NT2/D1 (cell line): ENCODE results near the gene PLOD1.
A peak's percentile ranks its signal among the peaks of the same experiment; 100 is the strongest.

ENCODE experiments used
- DNase-seq: peaks from one replicate; pipeline ENCODE4 v3.0.0-alpha.2; 2011; ENCODE audit warnings: low read depth, low spot score
- H3K27me3 ChIP-seq: 2 replicates; pipeline ENCODE4 v1.6.0; 2011; ENCODE audit warnings: mild to moderate bottlenecking; ENCODE audit not compliant: insufficient read length, insufficient read depth
- H3K36me3 ChIP-seq: 2 replicates; pipeline ENCODE4 v1.6.1; 2011; ENCODE audit warnings: mild to moderate bottlenecking, low read length, mixed read lengths; ENCODE audit not compliant: insufficient read depth, insufficient read length
- H3K4me1 ChIP-seq: 2 replicates; pipeline ENCODE4 v1.5.1; 2011; ENCODE audit not compliant: insufficient read depth, insufficient read length
- H3K4me3 ChIP-seq: 2 replicates; pipeline ENCODE4 v1.5.1; 2011; ENCODE audit warnings: low read depth; ENCODE audit not compliant: insufficient read length
- H3K9ac ChIP-seq: 2 replicates; pipeline ENCODE4 v1.6.0; 2011; ENCODE audit warnings: low read depth; ENCODE audit not compliant: insufficient read length
- H3K9me3 ChIP-seq: 2 replicates; pipeline ENCODE4 v1.5.1; 2011; ENCODE audit warnings: mild to moderate bottlenecking, low read length; ENCODE audit not compliant: insufficient read depth
- SUZ12 ChIP-seq: IDR thresholded peaks from 2 replicates; pipeline ENCODE4 v1.6.1; 2011; ENCODE audit not compliant: insufficient read length, insufficient read depth; ENCODE audit errors: extremely low read depth
- YY1 ChIP-seq: IDR thresholded peaks from 2 replicates; pipeline ENCODE4 v1.6.1; 2011; ENCODE audit not compliant: insufficient read length, insufficient read depth
- ZNF274 ChIP-seq: IDR thresholded peaks from 2 replicates; pipeline ENCODE4 v1.6.1; 2011; ENCODE audit warnings: mild to moderate bottlenecking, low read depth, low read length

Gene PLOD1

GRCh38 chr1:11957398-11957797 lies 22.9 kb downstream of the PLOD1 start:
- Histone ChIP-seq H3K4me3 (no peak overlapping the region), H3K4me1 (no peaks in the 10 kb centered on the region), H3K9ac (no peak overlapping the region), H3K9me3 (no peaks in the 10 kb centered on the region), H3K36me3 (peaks cover 61% of the 10 kb centered on the region), H3K27me3 (no peaks in the 10 kb centered on the region)
- DNase-seq: no peak
- no peak for TF ChIP-seq ZNF274
- no peak for TF ChIP-seq YY1
- no peak for TF ChIP-seq SUZ12

- no peak overlapping the region for H3K9ac ChIP-seq
- H3K27me3 ChIP-seq: no peaks in the 10 kb centered on the region
- H3K9me3 ChIP-seq: no peaks in the 10 kb centered on the region
- no peaks in the 10 kb centered on the region for H3K4me1 ChIP-seq
- no peak for TF ChIP-seq SUZ12
- peaks cover 56% of the 10 kb centered on the region for H3K36me3 ChIP-seq
- DNase-seq: no peak
- H3K4me3 ChIP-seq: no peak overlapping the region
Observed at GRCh38 chr1:11957897-11958296, 23.4 kb downstream of the PLOD1 start.

- Histone ChIP-seq H3K4me1 (no peaks in the 10 kb centered on the region), H3K9me3 (no peaks in the 10 kb centered on the region), H3K27me3 (no peaks in the 10 kb centered on the region), H3K4me3 (no peak overlapping the region), H3K36me3 (peaks cover 63% of the 10 kb centered on the region), H3K9ac (no peak overlapping the region)
- no peak for TF ChIP-seq YY1
- no peak for TF ChIP-seq SUZ12
- no peak for TF ChIP-seq ZNF274
- DNase-seq: no peak
Observed at GRCh38 chr1:11960276-11960675, 25.8 kb downstream of the PLOD1 start.

GRCh38 chr1:11960715-11961114 lies 26.2 kb downstream of the PLOD1 start:
- no peak overlapping the region for H3K4me3 ChIP-seq
- H3K4me1 ChIP-seq: no peaks in the 10 kb centered on the region
- no peak overlapping the region for H3K9ac ChIP-seq
- H3K27me3 ChIP-seq: no peaks in the 10 kb centered on the region
- TF ChIP-seq YY1: no peak
- no peak for TF ChIP-seq SUZ12
- TF ChIP-seq ZNF274: no peak
- no peak for DNase-seq
- H3K36me3 ChIP-seq: peaks cover 65% of the 10 kb centered on the region
- H3K9me3 ChIP-seq: no peaks in the 10 kb centered on the region

- Histone ChIP-seq H3K9ac (no peak overlapping the region), H3K9me3 (no peaks in the 10 kb centered on the region), H3K27me3 (no peaks in the 10 kb centered on the region), H3K4me1 (no peaks in the 10 kb centered on the region), H3K4me3 (no peak overlapping the region), H3K36me3 (peaks cover 70% of the 10 kb centered on the region)
- DNase-seq: no peak
- TF ChIP-seq YY1 (no peak), SUZ12 (no peak), ZNF274 (no peak)
Observed at GRCh38 chr1:11961230-11961629, 26.7 kb downstream of the PLOD1 start.

- no peaks in the 10 kb centered on the region for H3K4me1 ChIP-seq
- H3K36me3 ChIP-seq: peaks cover 53% of the 10 kb centered on the region
- DNase-seq: no peak
- no peaks in the 10 kb centered on the region for H3K27me3 ChIP-seq
- no peaks in the 10 kb centered on the region for H3K9me3 ChIP-seq
- H3K9ac ChIP-seq: no peak overlapping the region
- no peak overlapping the region for H3K4me3 ChIP-seq
- TF ChIP-seq YY1 (no peak), ZNF274 (no peak)
Observed at GRCh38 chr1:11963622-11964021, 29.1 kb downstream of the PLOD1 start.

GRCh38 chr1:11964656-11965055 lies 30.1 kb downstream of the PLOD1 start:
- Histone ChIP-seq H3K27me3 (no peaks in the 10 kb centered on the region), H3K4me1 (no peaks in the 10 kb centered on the region), H3K9ac (no peak overlapping the region), H3K36me3 (peaks cover 57% of the 10 kb centered on the region), H3K4me3 (no peak overlapping the region), H3K9me3 (no peaks in the 10 kb centered on the region)
- DNase-seq: no peak
- TF ChIP-seq YY1 (no peak), SUZ12 (no peak), ZNF274 (no peak)

- no peak overlapping the region for H3K4me3 ChIP-seq
- no peak overlapping the region for H3K9ac ChIP-seq
- peaks cover 50% of the 10 kb centered on the region for H3K36me3 ChIP-seq
- no peak for TF ChIP-seq YY1
- peak; percentile 46 for DNase-seq
- no peaks in the 10 kb centered on the region for H3K4me1 ChIP-seq
- H3K9me3 ChIP-seq: no peaks in the 10 kb centered on the region
- H3K27me3 ChIP-seq: no peaks in the 10 kb centered on the region
Observed at GRCh38 chr1:11967028-11967547, 32.6 kb downstream of the PLOD1 start.
